Vagina (tissue), 2 donors: Measurements from ENCODE around the gene HBB.

Experiments
- CTCF ChIP-seq, 3 experiments: fragments of 450-650 bp in 2 of 3; fragments of 200-600 bp in 1 of 3; sonication (generic) in 1 of 3; IDR thresholded peaks; one replicate each; pipeline ENCODE4 v1.5.1; 2017 to 2019; ENCODE audit warnings: antibody characterized with exemption in 3 of 3, mild to moderate bottlenecking in 2 of 3, moderate library complexity in 2 of 3
- POLR2A ChIP-seq, 2 donors: fragments of 450-650 bp; IDR thresholded peaks; one replicate each; pipeline ENCODE4 v1.6.1; 2017; ENCODE audit warnings: antibody characterized with exemption in 2 of 2, mild to moderate bottlenecking in 2 of 2, moderate library complexity in 2 of 2
- POLR2AphosphoS5 ChIP-seq, 2 donors: sonication (generic); formaldehyde crosslinking; IDR thresholded peaks; one replicate each; pipeline ENCODE4 v1.9.0; 2017; ENCODE audit warnings: antibody characterized with exemption in 2 of 2, mild to moderate bottlenecking in 2 of 2, low read depth in 1 of 2; ENCODE audit not compliant: insufficient read depth in 1 of 2

- no peak for TF ChIP-seq CTCF (IDR thresholded peaks at IDR 0.05)
- TF ChIP-seq POLR2A (IDR thresholded peaks at IDR 0.05) = no peak
- no peak for TF ChIP-seq POLR2AphosphoS5 (IDR thresholded peaks at IDR 0.05; ENCODE audit: insufficient read depth in 1 of 2, low read depth in 1 of 2)
Observed at GRCh38 chr11:5228124-5228523, 1.3 kb upstream of the HBB start.
